WTC11 (cell line): ENCODE results near the gene VPS33B. TPM values are rescaled to one million over a fixed set of nuclear protein-coding genes. Genes with fewer than 3 reads are reported as not detected.

Source experiments
- ARID4B ChIP-seq: sonication (generic); formaldehyde crosslinking; IDR thresholded peaks from 2 replicates; pipeline ENCODE4 v1.8.0; 2023; ENCODE audit warnings: missing genetic modification reagents, mild to moderate bottlenecking, borderline replicate concordance
- ATF3 ChIP-seq: sonication (generic); formaldehyde crosslinking; conservative IDR thresholded peaks from 2 replicates; pipeline ENCODE4 v1.8.1; 2022; ENCODE audit warnings: mild to moderate bottlenecking, missing genetic modification reagents
- ATF6 ChIP-seq: sonication (generic); formaldehyde crosslinking; IDR thresholded peaks from 2 replicates; pipeline ENCODE4 v1.8.1; 2023; ENCODE audit warnings: mild to moderate bottlenecking, missing genetic modification reagents
- CBFB ChIP-seq: sonication (generic); formaldehyde crosslinking; IDR thresholded peaks from 2 replicates; pipeline ENCODE4 v1.8.1; 2022; ENCODE audit warnings: mild to moderate bottlenecking, low read depth, missing genetic modification reagents
- E2F5 ChIP-seq: sonication (generic); formaldehyde crosslinking; IDR thresholded peaks from 2 replicates; pipeline ENCODE4 v1.8.1; 2022; ENCODE audit warnings: mild to moderate bottlenecking, moderate library complexity, missing genetic modification reagents
- FOXP1 ChIP-seq: sonication (generic); formaldehyde crosslinking; IDR thresholded peaks from 2 replicates; pipeline ENCODE4 v1.8.0; 2022; ENCODE audit warnings: missing genetic modification reagents, mild to moderate bottlenecking, moderate library complexity, borderline replicate concordance
- IRF2 ChIP-seq: sonication (generic); formaldehyde crosslinking; IDR thresholded peaks from 2 replicates; pipeline ENCODE4 v1.8.0; 2022; ENCODE audit warnings: low read depth, missing genetic modification reagents, borderline replicate concordance
- JUN ChIP-seq: sonication (generic); formaldehyde crosslinking; IDR thresholded peaks from 2 replicates; pipeline ENCODE4 v1.8.0; 2023; ENCODE audit warnings: mild to moderate bottlenecking, missing genetic modification reagents
- KAT7 ChIP-seq: sonication (generic); formaldehyde crosslinking; IDR thresholded peaks from 2 replicates; pipeline ENCODE4 v1.8.1; 2023; ENCODE audit warnings: missing genetic modification reagents, mild to moderate bottlenecking, borderline replicate concordance
- MLX ChIP-seq: sonication (generic); formaldehyde crosslinking; IDR thresholded peaks from 2 replicates; pipeline ENCODE4 v1.8.1; 2023; ENCODE audit warnings: mild to moderate bottlenecking, missing genetic modification reagents, moderate library complexity
- NFYB ChIP-seq: sonication (generic); formaldehyde crosslinking; conservative IDR thresholded peaks from 2 replicates; pipeline ENCODE4 v1.8.0; 2022; ENCODE audit warnings: low read depth, missing genetic modification reagents
- PRDM15 ChIP-seq: sonication (generic); formaldehyde crosslinking; IDR thresholded peaks from 2 replicates; pipeline ENCODE4 v1.8.0; 2022; ENCODE audit warnings: missing genetic modification reagents
- RORB ChIP-seq: fragments of 250-450 bp; sonication (Bioruptor Pico); IDR thresholded peaks from 2 replicates; pipeline ENCODE4 v1.9.0; 2021; ENCODE audit warnings: mild to moderate bottlenecking
- SMAD3 ChIP-seq: sonication (generic); formaldehyde crosslinking; IDR thresholded peaks from 2 replicates; pipeline ENCODE4 v1.8.0; 2022; ENCODE audit warnings: missing genetic modification reagents, mild to moderate bottlenecking, borderline replicate concordance
- STAT6 ChIP-seq: sonication (generic); formaldehyde crosslinking; conservative IDR thresholded peaks from 2 replicates; pipeline ENCODE4 v1.8.1; 2023; ENCODE audit warnings: mild to moderate bottlenecking, low read depth, missing genetic modification reagents, moderate library complexity
- ZNF121 ChIP-seq: sonication (generic); formaldehyde crosslinking; IDR thresholded peaks from 2 replicates; pipeline ENCODE4 v1.8.0; 2023; ENCODE audit warnings: missing genetic modification reagents
- ZNF281 ChIP-seq: sonication (generic); formaldehyde crosslinking; IDR thresholded peaks from 2 replicates; pipeline ENCODE4 v1.8.0; 2023; ENCODE audit warnings: mild to moderate bottlenecking, missing genetic modification reagents
- ZNF317 ChIP-seq: sonication (generic); formaldehyde crosslinking; IDR thresholded peaks from 2 replicates; pipeline ENCODE4 v1.8.1; 2023; ENCODE audit warnings: low read depth, mild to moderate bottlenecking, moderate library complexity, missing genetic modification reagents, borderline replicate concordance
- total RNA-seq: library from RNA; stranded (reverse); gene quantifications from 3 replicates; pipeline ENCODE4 v1.2.3, GENCODE V29; 2021

The VPS33B gene
- total RNA-seq, 1 experiment from 2014 or later: 21.1 TPM

GRCh38 chr15:90994417-90995311 is 27.7 kb downstream of the VPS33B start, which contains the start of gene PRC1 (continued):
- TF ChIP-seq ARID4B (peak; percentile 80; the same call in 1 of the 2 replicates), CBFB (CRISPR knock-in tag) (no peak; the same call in 1 of the 2 replicates), KAT7 (CRISPR knock-in tag) (peak; percentile 83), MLX (CRISPR knock-in tag) (no peak), IRF2 (no peak), ATF6 (CRISPR knock-in tag) (no peak), STAT6 (CRISPR knock-in tag) (no peak), ZNF317 (CRISPR knock-in tag) (no peak), FOXP1 (CRISPR knock-in tag) (peak; percentile 92), RORB (no peak), SMAD3 (CRISPR knock-in tag) (no peak), PRDM15 (no peak; the same call in 1 of the 2 replicates), NFYB (CRISPR knock-in tag) (peak; percentile 81), E2F5 (CRISPR knock-in tag) (peak; percentile 96; the same call in 1 of the 2 replicates), ATF3 (CRISPR knock-in tag) (no peak), JUN (CRISPR knock-in tag) (peak; percentile 68; the same call in 1 of the 2 replicates), ZNF281 (CRISPR knock-in tag) (peak; percentile 65; the same call in 1 of the 2 replicates), ZNF121 (CRISPR knock-in tag) (0 out of 2 replicates have a peak, but pooled peaks have one; percentile 27)
